ENCODE data around the gene CDHR3.
A peak's percentile ranks its signal among the peaks of the same experiment; 100 is the strongest.

Gene CDHR3

DNA sequence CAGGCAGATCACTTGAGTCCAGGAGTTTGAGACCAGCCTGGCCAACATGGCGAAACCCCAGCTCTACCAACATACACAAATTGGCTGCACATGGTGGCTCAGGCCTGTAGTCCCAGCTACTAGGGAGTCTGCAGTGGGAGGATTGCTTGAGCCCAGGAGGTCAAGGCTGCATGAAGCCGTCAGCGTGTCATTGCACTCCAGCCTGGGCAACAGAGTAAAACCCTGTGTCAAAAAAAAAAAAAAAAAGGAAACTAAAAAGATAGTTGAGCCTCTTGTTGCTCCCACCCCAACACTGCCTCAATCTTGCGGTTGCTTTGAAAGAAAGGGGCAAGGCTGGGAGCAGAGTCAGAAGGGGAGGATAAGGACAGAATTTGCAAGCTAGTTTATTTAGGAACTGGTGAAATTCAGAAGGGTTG, 79.1 kb downstream of the CDHR3 start:
- no peaks in the 10 kb centered on the region for H3K9me3 ChIP-seq (ENCODE audit: insufficient read depth, low read depth, low read length)
- H3K4me3 ChIP-seq (ENCODE audit: low read length, poor library complexity, severe bottlenecking): no peak overlapping the region
- TF ChIP-seq EZH2phosphoT487 (IDR thresholded peaks at IDR 0.05; ENCODE audit: borderline replicate concordance): no peak
- TF ChIP-seq, protein P1, sequence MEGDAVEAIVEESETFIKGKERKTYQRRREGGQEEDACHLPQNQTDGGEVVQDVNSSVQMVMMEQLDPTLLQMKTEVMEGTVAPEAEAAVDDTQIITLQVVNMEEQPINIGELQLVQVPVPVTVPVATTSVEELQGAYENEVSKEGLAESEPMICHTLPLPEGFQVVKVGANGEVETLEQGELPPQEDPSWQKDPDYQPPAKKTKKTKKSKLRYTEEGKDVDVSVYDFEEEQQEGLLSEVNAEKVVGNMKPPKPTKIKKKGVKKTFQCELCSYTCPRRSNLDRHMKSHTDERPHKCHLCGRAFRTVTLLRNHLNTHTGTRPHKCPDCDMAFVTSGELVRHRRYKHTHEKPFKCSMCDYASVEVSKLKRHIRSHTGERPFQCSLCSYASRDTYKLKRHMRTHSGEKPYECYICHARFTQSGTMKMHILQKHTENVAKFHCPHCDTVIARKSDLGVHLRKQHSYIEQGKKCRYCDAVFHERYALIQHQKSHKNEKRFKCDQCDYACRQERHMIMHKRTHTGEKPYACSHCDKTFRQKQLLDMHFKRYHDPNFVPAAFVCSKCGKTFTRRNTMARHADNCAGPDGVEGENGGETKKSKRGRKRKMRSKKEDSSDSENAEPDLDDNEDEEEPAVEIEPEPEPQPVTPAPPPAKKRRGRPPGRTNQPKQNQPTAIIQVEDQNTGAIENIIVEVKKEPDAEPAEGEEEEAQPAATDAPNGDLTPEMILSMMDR (conservative IDR thresholded peaks at IDR 0.05; ENCODE audit: low read length): no peak
- H3F3A ChIP-seq (ENCODE audit: low read depth): no peaks in the 10 kb centered on the region
- no peaks in the 10 kb centered on the region for H4K20me1 ChIP-seq (ENCODE audit: insufficient read depth, low read length, poor library complexity, severe bottlenecking)
- H3K4me1 ChIP-seq (ENCODE audit: insufficient read depth, low read length, poor library complexity, severe bottlenecking): peaks cover 4% of the 10 kb centered on the region
- no peaks in the 10 kb centered on the region for H3K9me2 ChIP-seq (replicated peaks; ENCODE audit: low read depth, low read length)
- peak overlapping the region; percentile 20 for H3K4me2 ChIP-seq (ENCODE audit: low read depth, low read length, poor library complexity, severe bottlenecking)
- H2AFZ ChIP-seq (ENCODE audit: low read length): no peak overlapping the region; the same call in 1 of the 2 replicates
- no peaks in the 10 kb centered on the region for H3K79me2 ChIP-seq (ENCODE audit: insufficient read depth, low read length)
- no peaks in the 10 kb centered on the region for H3K36me3 ChIP-seq (ENCODE audit: insufficient read depth, low read length)
- H3K27me3 ChIP-seq (ENCODE audit: insufficient read depth, low read length, poor library complexity, severe bottlenecking): peaks cover 38% of the 10 kb centered on the region
- no peak overlapping the region for H3K9ac ChIP-seq (ENCODE audit: low read depth, low read length, poor library complexity, severe bottlenecking)

DNA sequence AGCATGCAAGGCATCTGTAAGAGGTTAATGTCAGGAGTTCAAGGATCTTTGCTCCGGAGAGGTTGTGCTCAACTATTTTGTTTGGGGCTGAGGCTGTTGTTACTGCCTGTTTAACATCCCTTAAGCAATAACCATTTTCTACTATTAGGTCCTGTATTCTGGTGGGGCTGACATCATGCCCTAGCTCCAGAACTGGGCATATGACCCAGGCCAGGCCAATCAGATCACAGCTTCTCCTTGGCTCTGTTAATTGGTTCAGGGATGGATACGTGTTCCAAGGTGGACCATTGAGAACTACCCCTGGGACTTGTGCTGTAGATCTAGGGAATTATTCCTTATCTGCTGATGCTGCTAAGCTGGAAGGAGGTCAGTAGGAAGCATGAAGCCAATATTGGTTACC, 82.1 kb downstream of the CDHR3 start:
- no peaks in the 10 kb centered on the region for H3K36me3 ChIP-seq (ENCODE audit: insufficient read depth, low read length)
- peaks cover 4% of the 10 kb centered on the region for H3K4me1 ChIP-seq (ENCODE audit: insufficient read depth, low read length, poor library complexity, severe bottlenecking)
- no peak for TF ChIP-seq EZH2phosphoT487 (IDR thresholded peaks at IDR 0.05; ENCODE audit: borderline replicate concordance)
- TF ChIP-seq, protein P1 (conservative IDR thresholded peaks at IDR 0.05; ENCODE audit: low read length): no peak
- no peaks in the 10 kb centered on the region for H3K79me2 ChIP-seq (ENCODE audit: insufficient read depth, low read length)
- no peak overlapping the region for H3K4me2 ChIP-seq (ENCODE audit: low read depth, low read length, poor library complexity, severe bottlenecking)
- peaks cover 41% of the 10 kb centered on the region for H3K27me3 ChIP-seq (ENCODE audit: insufficient read depth, low read length, poor library complexity, severe bottlenecking)
- H3F3A ChIP-seq (ENCODE audit: low read depth): no peaks in the 10 kb centered on the region
- H3K4me3 ChIP-seq (ENCODE audit: low read length, poor library complexity, severe bottlenecking): no peak overlapping the region
- no peak overlapping the region for H2AFZ ChIP-seq (ENCODE audit: low read length)
- H3K9me3 ChIP-seq (ENCODE audit: insufficient read depth, low read depth, low read length): no peaks in the 10 kb centered on the region
- no peaks in the 10 kb centered on the region for H4K20me1 ChIP-seq (ENCODE audit: insufficient read depth, low read length, poor library complexity, severe bottlenecking)
- no peak overlapping the region for H3K9ac ChIP-seq (ENCODE audit: low read depth, low read length, poor library complexity, severe bottlenecking)
- no peaks in the 10 kb centered on the region for H3K9me2 ChIP-seq (replicated peaks; ENCODE audit: low read depth, low read length)

DNA sequence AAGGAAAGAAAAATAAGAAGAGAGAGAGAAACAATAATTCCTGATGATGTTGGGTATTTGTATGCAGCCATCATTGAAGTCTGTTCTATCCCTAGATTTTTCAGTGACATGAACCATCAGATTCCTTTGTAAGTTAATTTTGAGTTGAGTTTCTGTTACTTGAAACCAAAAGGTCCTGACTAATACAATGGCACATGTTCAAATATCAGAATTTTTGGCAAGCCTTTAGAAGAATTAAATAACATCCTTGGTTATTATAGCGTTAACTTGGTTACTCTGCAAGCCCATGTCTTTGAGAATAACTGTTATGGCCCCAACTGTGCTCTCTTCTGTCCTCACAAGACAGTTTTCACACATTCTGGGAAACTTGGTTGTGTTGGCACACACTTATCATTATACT, 82.5 kb downstream of the CDHR3 start:
- H3K27me3 ChIP-seq (ENCODE audit: insufficient read depth, low read length, poor library complexity, severe bottlenecking): peaks cover 41% of the 10 kb centered on the region
- no peak overlapping the region for H2AFZ ChIP-seq (ENCODE audit: low read length)
- H3F3A ChIP-seq (ENCODE audit: low read depth): no peaks in the 10 kb centered on the region
- no peaks in the 10 kb centered on the region for H3K36me3 ChIP-seq (ENCODE audit: insufficient read depth, low read length)
- no peaks in the 10 kb centered on the region for H3K9me2 ChIP-seq (replicated peaks; ENCODE audit: low read depth, low read length)
- H3K4me2 ChIP-seq (ENCODE audit: low read depth, low read length, poor library complexity, severe bottlenecking): no peak overlapping the region
- TF ChIP-seq, protein P1 (conservative IDR thresholded peaks at IDR 0.05; ENCODE audit: low read length): no peak
- no peak for TF ChIP-seq EZH2phosphoT487 (IDR thresholded peaks at IDR 0.05; ENCODE audit: borderline replicate concordance)
- no peak overlapping the region for H3K4me3 ChIP-seq (ENCODE audit: low read length, poor library complexity, severe bottlenecking)
- H4K20me1 ChIP-seq (ENCODE audit: insufficient read depth, low read length, poor library complexity, severe bottlenecking): no peaks in the 10 kb centered on the region
- H3K4me1 ChIP-seq (ENCODE audit: insufficient read depth, low read length, poor library complexity, severe bottlenecking): peaks cover 4% of the 10 kb centered on the region
- H3K9me3 ChIP-seq (ENCODE audit: insufficient read depth, low read depth, low read length): no peaks in the 10 kb centered on the region
- no peaks in the 10 kb centered on the region for H3K79me2 ChIP-seq (ENCODE audit: insufficient read depth, low read length)
- no peak overlapping the region for H3K9ac ChIP-seq (ENCODE audit: low read depth, low read length, poor library complexity, severe bottlenecking)

All from Loucy (cell line).